Measurements from ENCODE around the gene SAMD5.
"Not testable (repeated sequence)": the region's sequence is repeated elsewhere in the genome, so short reads cannot be mapped to it uniquely, and the experiment has no call there.

Gene SAMD5

GRCh38 chr6:147528511-147529145 lies 20.1 kb downstream of the SAMD5 start:
- no peak for DNase-seq (ENCODE audit: low read depth in 2 of 2)

GRCh38 chr6:147530132-147531060 lies 21.9 kb downstream of the SAMD5 start:
- DNase-seq (ENCODE audit: low read depth in 2 of 2), result no peak

DNA sequence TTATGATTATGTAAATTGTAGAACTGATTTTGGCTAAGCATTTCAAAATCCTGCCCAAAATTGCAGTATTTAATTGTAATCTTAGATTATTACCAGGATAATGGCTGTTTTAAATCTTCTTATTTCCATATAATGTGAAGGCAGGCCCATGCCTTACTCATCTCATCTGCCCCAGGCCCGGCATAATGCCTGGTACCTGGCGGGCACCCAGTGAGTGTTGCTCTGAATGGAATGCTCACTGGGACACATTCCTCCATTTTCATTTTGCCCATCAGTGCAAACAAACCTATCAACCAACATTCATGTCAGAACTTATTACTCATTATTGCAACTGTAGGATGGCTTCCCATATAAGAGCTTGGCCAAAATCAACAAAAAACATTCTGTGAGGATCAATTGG lies 22.8 kb downstream of the SAMD5 start:
- no peak for DNase-seq (ENCODE audit: low read depth in 2 of 2)

- DNase-seq (ENCODE audit: low read depth in 2 of 2), result no peak
Measured at GRCh38 chr6:147534116-147534860, 25.8 kb downstream of the SAMD5 start.

GRCh38 chr6:147538821-147539220 lies 30.3 kb downstream of the SAMD5 start:
- no peak for DNase-seq (ENCODE audit: low read depth in 2 of 2)

GRCh38 chr6:147540075-147540474 lies 31.6 kb downstream of the SAMD5 start:
- DNase-seq (ENCODE audit: low read depth in 2 of 2), result no peak

GRCh38 chr6:147542436-147542835 lies 33.9 kb downstream of the SAMD5 start:
- not testable (repeated sequence) for DNase-seq (ENCODE audit: low read depth in 2 of 2)

- no peak for DNase-seq (ENCODE audit: low read depth in 2 of 2)
Measured at GRCh38 chr6:147544420-147544819, 35.9 kb downstream of the SAMD5 start.

GRCh38 chr6:147546501-147547368 lies 38.2 kb downstream of the SAMD5 start:
- DNase-seq (ENCODE audit: low read depth in 2 of 2), result no peak

GRCh38 chr6:147547369-147547902 lies 38.9 kb downstream of the SAMD5 start:
- DNase-seq (ENCODE audit: low read depth in 2 of 2), result no peak

- no peak for DNase-seq (ENCODE audit: low read depth in 2 of 2)
Measured at GRCh38 chr6:147548921-147549475, 40.5 kb downstream of the SAMD5 start.

DNA sequence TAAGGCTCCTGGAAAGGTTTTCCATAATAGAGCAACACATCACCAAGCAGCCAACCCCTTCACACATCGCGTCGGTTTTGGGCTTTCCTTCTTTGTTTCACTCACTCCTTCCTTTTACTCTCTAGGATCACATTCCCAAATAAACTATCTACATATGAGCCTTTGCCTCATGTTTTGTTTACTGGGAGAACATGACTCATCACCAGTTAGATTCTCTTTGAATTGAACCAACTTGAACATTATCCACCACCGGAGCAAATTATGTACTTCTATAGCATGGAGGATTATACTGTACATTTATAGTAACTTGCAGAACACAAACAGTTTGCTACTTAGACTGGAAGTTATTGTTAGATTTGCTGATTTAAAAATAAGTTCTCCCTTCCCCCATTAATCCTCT lies 41.0 kb downstream of the SAMD5 start:
- DNase-seq (ENCODE audit: low read depth in 2 of 2), result no peak

DNA sequence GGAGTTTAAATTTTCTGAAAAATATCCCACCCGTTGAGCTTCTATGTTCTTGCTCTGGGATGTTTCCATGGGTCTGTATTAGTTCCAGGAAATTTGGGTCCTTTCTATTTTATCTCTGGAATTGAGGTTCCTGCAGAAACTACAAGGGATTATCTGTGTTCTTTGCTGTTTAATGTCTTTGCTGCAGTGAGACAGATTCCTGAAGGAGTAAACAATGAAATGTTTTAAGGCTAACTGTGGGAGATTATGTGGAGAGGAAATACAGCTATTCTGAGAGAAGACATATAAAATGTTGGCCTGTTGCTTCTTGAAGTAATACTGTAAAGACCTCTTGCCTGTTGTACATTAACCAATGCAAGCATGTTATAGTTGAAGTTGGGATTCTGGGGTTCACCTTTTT lies 43.5 kb downstream of the SAMD5 start:
- DNase-seq (ENCODE audit: low read depth in 2 of 2), result no peak

GRCh38 chr6:147553099-147553498 lies 44.6 kb downstream of the SAMD5 start:
- no peak for DNase-seq (ENCODE audit: low read depth in 2 of 2)

GRCh38 chr6:147554281-147554680 lies 45.8 kb downstream of the SAMD5 start:
- DNase-seq (ENCODE audit: low read depth in 2 of 2), result no peak

- no peak for DNase-seq (ENCODE audit: low read depth in 2 of 2)
Measured at GRCh38 chr6:147559006-147559405, 50.5 kb downstream of the SAMD5 start.

DNA sequence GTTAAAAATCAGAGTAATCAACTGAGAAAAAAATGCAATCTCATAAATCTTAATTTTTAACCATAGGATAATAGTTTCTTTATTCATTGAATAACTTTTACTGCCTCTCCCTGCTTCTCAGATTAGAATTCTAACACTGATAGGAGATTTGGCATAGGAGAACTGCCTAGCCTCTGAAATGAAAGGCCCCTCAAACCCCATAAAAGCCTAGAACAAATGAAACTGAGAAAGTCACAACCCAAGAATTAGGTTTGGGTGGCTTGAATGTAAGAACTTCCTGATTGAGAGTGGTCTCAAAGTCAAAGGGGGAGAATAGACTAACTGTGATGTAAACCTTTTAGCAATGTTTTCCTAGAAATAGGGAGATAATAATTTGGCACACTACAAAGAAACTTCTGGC lies 52.2 kb downstream of the SAMD5 start:
- no peak for DNase-seq (ENCODE audit: low read depth in 2 of 2)

DNA sequence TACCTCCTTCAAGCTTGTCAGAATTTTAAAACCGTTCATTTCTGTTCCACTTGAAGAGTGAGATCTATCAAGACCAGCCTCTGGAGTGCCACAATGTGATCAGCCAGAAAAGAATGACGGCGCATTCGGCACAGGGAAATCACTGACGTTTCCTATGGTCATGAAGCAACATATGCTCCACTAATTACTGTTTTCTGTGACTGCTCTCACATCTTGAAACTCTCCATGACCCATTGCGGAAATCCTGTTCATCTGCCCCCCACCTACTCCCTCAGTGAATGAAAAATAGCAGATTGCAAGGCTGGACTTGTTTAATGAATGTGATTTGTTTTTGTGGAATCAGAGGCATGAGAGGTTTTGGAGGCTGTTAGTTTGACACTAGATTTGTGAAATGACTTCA lies 53.2 kb downstream of the SAMD5 start:
- DNase-seq (ENCODE audit: low read depth in 2 of 2), result no peak

DNA sequence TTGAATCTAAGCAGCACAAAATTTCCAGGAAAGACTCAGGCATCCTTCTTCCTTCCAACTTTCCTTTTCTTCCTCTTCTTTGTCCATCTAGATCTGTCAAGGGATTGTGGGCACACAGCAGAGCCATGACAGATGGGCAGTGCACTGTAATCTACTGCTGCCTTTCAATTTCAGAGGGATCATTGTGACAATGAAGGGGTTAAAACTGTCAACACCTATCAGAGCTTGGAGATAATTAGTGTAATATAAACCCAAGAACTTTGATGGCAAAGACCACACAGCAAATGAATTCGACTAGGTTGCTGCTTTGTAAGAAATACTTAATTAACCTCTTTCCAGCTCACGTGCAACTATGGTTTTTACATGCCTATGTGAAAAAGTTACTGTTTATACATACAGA lies 55.0 kb downstream of the SAMD5 start:
- no peak for DNase-seq (ENCODE audit: low read depth in 2 of 2)

- no peak for DNase-seq (ENCODE audit: low read depth in 2 of 2)
Measured at GRCh38 chr6:147564556-147564955, 56.1 kb downstream of the SAMD5 start.

Measured in stimulated activated CD4-positive, alpha-beta T cell treated with anti-CD3 and anti-CD28 coated beads, Interleukin-1b, Interleukin-23, amount 100 ng/mL, for 1 hour (primary cell).